HG03342 (cell line): ENCODE data around the gene CLDN6.

Experiments used
- ATAC-seq: cut with Tn5 transposase; IDR thresholded peaks from one replicate; pipeline ENCODE4 v1.9.1; 2021; ENCODE audit warnings: mild to moderate bottlenecking, moderate library complexity; ENCODE audit not compliant: unreplicated experiment

The CLDN6 gene

DNA sequence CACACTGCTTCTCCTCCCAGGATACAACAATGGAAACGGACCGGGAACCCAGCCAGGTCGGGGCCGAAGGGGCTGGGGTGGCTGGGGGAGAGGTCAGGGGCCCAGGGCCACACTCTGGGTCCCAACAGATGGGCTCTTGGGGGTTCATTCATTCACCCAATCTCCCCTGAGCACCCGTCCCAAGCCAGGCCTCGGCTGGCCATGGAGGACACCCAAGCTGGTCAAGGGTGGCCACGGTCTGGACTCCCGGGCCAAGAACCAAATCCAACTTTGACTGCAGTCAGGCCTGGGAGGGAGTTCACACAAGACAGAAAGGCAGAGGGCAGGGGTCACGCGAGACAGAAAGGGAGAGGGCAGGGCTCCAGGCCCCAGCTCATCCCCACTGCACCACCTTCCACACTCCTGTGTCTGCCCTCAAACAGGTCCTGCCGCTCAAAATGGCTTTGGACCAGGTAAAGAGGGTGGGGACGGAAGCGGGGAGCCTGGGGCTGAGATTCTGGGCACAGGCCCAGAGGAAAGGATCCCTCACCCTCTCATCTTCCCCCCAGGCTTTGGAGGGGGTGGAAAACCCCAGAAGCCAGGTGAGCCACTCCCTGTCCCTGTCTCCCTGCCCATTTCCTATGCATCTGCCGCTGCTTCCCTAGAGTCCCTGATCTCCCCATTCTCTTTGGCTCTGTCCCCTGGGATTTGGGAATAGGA is 25.5 kb downstream of the CLDN6 start:
- ATAC-seq = no peak

GRCh38 chr16:2991566-2992261 is 26.3 kb downstream of the CLDN6 start:
- ATAC-seq = no peak

DNA sequence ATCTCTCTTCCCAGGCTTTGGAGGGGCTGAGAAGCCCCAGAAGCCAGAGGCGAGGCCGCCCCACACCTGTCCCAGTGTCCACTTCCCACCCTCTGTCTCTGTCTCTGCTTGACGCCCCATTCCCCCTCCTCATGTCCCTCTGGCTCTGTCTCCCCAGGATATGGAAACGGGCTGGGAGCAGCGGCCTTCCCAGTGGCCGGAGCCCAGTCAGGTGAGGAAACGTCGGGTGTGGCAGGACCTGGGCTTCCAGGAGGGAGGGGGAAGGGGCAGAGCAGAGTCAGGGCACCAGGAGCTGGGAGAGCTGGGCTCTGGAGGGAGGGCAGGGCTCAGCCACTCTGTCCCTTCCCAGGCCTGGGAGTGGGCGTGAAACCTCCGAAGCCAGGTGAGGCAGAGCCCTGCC is 27.1 kb downstream of the CLDN6 start:
- no peak for ATAC-seq

DNA sequence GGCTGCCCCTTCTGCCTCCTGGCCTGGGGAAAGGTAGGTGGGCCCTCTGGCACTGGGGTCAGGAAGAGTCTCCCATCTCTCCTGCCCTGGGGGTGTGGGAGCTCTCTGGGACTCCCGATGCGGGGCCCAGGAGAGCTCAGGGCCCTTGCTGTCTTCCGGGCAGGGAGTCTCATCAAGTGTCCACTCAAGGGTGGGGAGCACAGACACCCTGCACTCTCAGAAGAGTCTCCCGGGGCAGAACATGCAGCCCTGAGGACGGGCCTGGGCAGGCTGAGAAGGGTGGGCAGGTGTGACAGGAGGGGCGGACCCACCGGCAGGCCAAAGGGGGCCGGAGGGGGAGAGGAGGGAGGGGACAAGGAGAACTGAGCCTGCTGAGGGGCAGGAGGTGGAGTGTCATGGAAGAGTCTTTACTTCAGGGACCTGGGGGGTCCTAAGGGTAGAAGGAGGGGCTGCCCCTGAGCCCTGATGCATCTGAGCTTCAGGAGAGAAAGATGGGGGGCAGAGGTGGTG is 29.3 kb downstream of the CLDN6 start:
- no peak for ATAC-seq

GRCh38 chr16:2987833-2988232 is 30.1 kb downstream of the CLDN6 start:
- no peak for ATAC-seq

DNA sequence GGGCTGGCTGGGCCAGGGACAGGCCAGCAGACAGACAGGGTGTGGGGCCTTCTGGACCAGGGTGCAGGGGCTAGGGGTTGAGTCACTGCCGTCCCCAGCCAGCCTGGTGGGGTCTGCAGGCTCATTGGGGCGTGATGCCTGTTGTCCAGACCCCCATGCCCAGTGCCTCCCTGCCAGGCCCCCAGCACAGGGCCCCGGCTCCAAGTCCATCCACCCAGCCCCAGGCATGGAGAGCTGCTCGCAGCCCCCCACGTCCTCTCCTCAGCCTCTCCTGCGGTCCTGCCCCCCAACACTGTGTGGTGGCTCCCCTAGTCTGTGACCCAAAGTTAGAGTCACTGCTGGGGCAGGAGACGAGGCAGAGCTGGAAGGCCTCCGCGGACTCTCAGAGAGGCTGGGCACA is 30.7 kb downstream of the CLDN6 start:
- ATAC-seq = no peak

- ATAC-seq = no peak
Observed at GRCh38 chr16:2986623-2987188, 31.3 kb downstream of the CLDN6 start.

- no peak for ATAC-seq
Observed at GRCh38 chr16:2985893-2986355, 32.1 kb downstream of the CLDN6 start.

DNA sequence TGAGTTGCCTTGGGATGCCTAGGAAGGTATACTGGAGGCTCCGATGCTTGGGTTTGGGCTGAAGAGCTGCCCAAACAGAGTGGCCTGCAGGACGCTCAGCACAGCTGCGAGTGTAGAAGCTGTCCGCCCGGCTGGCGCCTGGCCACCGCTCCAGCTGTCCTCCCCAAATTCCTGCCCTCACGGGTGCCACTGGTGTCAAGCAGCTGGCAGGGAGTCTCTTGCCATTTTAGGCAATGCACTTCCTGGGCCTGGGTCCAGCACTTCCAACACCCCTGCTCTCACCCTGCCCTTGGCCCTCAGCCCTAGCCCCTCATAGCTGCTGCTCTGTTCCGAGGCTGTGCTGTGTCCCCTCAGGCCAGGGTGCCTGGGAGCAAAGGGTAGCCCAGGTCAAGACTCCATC is 32.5 kb downstream of the CLDN6 start:
- ATAC-seq = no peak

GRCh38 chr16:2983706-2984136 is 34.3 kb downstream of the CLDN6 start:
- no peak for ATAC-seq

GRCh38 chr16:2982402-2982801 is 35.6 kb downstream of the CLDN6 start:
- no peak for ATAC-seq

- ATAC-seq = no peak
Observed at GRCh38 chr16:2981899-2982250, 36.1 kb downstream of the CLDN6 start.

GRCh38 chr16:2981177-2981898 is 36.6 kb downstream of the CLDN6 start:
- no peak for ATAC-seq

DNA sequence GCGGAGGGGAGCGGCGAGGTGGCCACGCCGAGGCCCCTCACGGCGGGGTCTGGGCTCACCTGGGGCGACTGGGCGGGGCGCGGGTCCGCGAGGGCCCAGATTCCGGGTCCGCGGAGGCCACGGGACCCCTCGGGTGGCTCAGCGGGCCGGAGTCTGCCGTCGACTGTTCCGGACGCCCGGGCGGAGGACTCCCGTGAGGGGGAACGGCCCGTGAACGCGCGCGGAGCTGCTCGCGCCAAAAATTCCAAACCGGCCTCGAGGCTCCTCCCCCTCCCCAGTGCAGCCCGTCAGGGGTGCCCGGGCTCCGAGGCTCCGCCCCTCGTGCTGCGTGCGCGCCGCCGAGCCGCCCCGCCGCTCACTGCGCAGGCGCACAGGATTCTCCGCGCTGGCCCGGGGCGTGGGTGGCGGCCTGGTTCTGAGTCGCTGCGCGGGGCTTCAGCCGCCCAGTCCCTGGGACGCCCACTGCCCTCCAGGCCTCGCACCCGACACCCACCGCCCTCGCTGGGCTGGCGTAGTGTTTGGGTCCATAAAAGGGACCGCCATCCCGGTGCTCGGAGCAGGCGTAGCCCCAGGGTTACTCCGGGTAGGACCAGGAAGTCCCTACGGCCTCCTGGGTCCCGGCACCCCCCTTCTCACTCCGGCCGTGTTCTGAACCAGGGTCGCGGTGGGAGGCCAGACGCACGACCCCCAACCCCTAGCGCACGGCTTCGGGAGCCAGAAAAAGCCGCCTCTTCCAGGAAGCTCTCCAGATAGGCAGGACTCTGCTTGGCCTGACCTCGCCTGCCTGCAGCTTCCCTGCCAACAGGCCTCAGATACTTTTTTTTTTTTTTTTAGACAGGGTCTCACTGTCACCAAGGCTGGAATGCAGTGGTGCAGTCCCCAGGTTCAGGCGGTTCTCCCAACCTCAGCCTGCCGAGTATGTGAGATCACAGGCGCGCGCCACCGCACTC is 37.5 kb downstream of the CLDN6 start, which contains the start of gene PKMYT1:
Gene PKMYT1, minus strand, starts transcription at position 220 of the 950 bp plus-strand sequence. CDS start 789 bp downstream, outside the sequence.
- peak; percentile 55 for ATAC-seq

GRCh38 chr16:2979669-2980226 is 38.2 kb downstream of the CLDN6 start:
- ATAC-seq = peak; percentile 8

- ATAC-seq = no peak
Observed at GRCh38 chr16:2977440-2977839, 40.5 kb downstream of the CLDN6 start.

DNA sequence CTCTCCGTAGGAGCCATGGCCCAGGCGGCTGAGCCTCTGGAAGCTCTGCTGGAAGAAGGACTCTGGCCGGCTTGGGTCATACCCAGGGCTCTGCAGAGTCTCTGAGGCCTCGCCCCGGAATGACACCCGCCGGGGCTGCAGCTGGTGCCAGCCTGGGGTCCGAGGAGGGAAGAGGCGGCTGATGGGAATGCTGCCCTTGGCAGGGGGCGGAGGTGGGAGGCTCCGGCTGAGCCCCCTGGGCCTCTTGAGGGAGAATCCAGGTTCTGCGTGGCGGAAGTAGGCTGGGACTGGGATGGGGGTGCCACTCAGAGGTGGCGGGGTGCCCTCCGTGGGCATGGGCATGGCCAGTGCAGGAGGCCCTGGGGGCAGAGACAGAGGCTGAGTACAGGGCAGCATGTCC is 41.3 kb downstream of the CLDN6 start:
- ATAC-seq = no peak

DNA sequence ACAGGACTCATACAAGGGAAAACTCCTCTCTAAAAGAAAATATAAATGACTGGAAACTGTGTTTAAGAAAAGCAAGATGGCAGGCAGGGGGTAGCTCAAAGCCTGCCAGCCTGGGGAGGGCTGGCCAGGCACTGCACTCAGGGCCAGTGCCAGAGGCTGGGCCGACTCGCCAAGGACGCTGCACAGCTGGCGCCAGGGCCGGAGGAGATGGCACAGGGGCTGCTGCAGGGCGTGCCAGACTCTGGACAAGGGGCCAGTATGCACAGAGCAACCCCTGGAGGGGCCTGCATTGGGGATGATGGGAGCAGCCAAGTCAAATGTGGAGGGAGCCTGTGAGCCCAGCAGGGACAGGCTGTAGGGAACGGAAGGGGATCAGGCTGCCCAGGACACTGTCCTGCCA is 41.8 kb downstream of the CLDN6 start:
- no peak for ATAC-seq

DNA sequence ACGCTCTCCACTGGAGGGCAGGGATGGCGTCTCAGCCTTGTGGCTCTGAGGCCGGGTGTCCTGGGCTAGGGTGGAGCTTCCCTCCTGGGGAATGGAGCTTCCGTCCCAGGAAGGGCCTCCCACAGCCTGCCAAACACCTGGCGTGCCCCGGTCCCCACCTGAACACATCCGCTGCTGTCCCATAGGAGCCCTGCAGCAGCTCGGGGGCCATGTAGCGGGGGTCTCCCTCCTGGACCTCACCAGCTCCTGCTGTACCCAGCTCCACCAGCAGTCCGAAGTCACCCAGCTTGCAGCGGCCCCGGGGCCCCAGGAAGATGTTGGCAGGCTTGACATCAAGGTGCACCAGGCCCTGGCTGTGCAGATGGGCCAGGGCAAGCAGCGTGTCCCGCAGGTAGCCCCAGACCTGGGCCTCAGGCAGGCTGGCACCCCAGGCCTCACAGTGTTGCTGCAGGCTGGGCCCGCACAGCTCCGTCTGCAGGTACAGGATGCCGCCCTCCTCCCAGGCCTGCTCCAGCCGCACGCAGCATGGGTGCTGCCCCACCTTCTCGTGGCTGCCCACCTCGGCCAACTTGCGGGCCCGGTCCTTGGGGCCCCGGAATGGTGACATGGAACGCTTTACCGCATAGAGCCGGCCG is 42.7 kb downstream of the CLDN6 start:
- ATAC-seq = no peak
